Ishikawa (cell line): ENCODE data around the gene SERPINI1.

Experiments used
- CREB1 ChIP-seq: IDR thresholded peaks from 2 replicates; pipeline ENCODE4 v1.6.1; 2012; ENCODE audit warnings: low read depth
- EGR1 ChIP-seq: IDR thresholded peaks from 2 replicates; pipeline ENCODE4 v1.6.1; 2012
- EP300 ChIP-seq: IDR thresholded peaks from 2 replicates; pipeline ENCODE4 v1.6.1; 2012; ENCODE audit warnings: borderline replicate concordance
- FOXM1 ChIP-seq: IDR thresholded peaks from 2 replicates; pipeline ENCODE4 v1.6.1; 2012; ENCODE audit warnings: low read depth, borderline replicate concordance
- MAX ChIP-seq: IDR thresholded peaks from 2 replicates; pipeline ENCODE4 v1.6.1; 2012
- NFIC ChIP-seq: IDR thresholded peaks from 2 replicates; pipeline ENCODE4 v1.6.1; 2012
- RAD21 ChIP-seq: IDR thresholded peaks from 2 replicates; pipeline ENCODE4 v1.6.1; 2012; ENCODE audit warnings: low read depth
- REST ChIP-seq: IDR thresholded peaks from 2 replicates; pipeline ENCODE4 v1.6.1; 2012; ENCODE audit warnings: low read depth, mild to moderate bottlenecking
- TAF1 ChIP-seq: IDR thresholded peaks from 2 replicates; pipeline ENCODE4 v1.6.1; 2012; ENCODE audit warnings: low read depth, mild to moderate bottlenecking
- TCF12 ChIP-seq: IDR thresholded peaks from 2 replicates; pipeline ENCODE4 v1.6.1; 2012; ENCODE audit warnings: low read depth
- TEAD4 ChIP-seq: IDR thresholded peaks from 2 replicates; pipeline ENCODE4 v1.6.1; 2012
- USF1 ChIP-seq: IDR thresholded peaks from 2 replicates; pipeline ENCODE4 v1.6.1; 2012
- YY1 ChIP-seq: IDR thresholded peaks from 2 replicates; pipeline ENCODE4 v1.6.1; 2012; ENCODE audit warnings: low read depth
- ZBTB7A ChIP-seq: IDR thresholded peaks from 2 replicates; pipeline ENCODE4 v1.6.1; 2012; ENCODE audit warnings: low read depth

- no peak for TF ChIP-seq EGR1
- TF ChIP-seq NFIC, result no peak
- no peak for TF ChIP-seq REST
- no peak for TF ChIP-seq MAX
- no peak for TF ChIP-seq TAF1
- TF ChIP-seq ZBTB7A, result no peak
- TF ChIP-seq EP300, result no peak
- TF ChIP-seq USF1, result no peak
- no peak for TF ChIP-seq CREB1
- TF ChIP-seq TEAD4, result no peak
- no peak for TF ChIP-seq RAD21
- TF ChIP-seq YY1, result no peak
- TF ChIP-seq FOXM1, result no peak
- no peak for TF ChIP-seq TCF12
Observed at GRCh38 chr3:167732313-167733065, 3.0 kb upstream of the SERPINI1 start.
